Ovary (tissue), 3 donors: ENCODE data around the gene AKAP5.

Experiments
- CTCF ChIP-seq, 3 donors: fragments of 450-650 bp in 2 of 3; fragments of 200-600 bp in 1 of 3; IDR thresholded peaks; one replicate each; pipeline versions ENCODE4 v1.5.1 to v1.8.0; 2016 to 2022; ENCODE audit warnings: antibody characterized with exemption in 3 of 3, mild to moderate bottlenecking in 1 of 3
- EP300 ChIP-seq: sonication (generic); formaldehyde crosslinking; IDR thresholded peaks from one replicate; pipeline ENCODE4 v1.6.1; 2017; ENCODE audit warnings: antibody characterized with exemption
- POLR2A ChIP-seq: fragments of 450-650 bp; IDR thresholded peaks from one replicate; pipeline ENCODE4 v1.6.1; 2017; ENCODE audit warnings: antibody characterized with exemption, mild to moderate bottlenecking, moderate library complexity
- donor health status: DM: no; HTN: no; CAD: no.

GRCh38 chr14:64465831-64466554 is 694 bp downstream of the AKAP5 start:
- TF ChIP-seq CTCF (IDR thresholded peaks at IDR 0.05) (peak in 1 of 3 donors; percentile 6), POLR2A (no peak), EP300 (no peak)
